C4-2B (cell line): ENCODE measurements around the gene MYO1D.
"Not testable (repeated sequence)": the region's sequence is repeated elsewhere in the genome, so short reads cannot be mapped to it uniquely, and the experiment has no call there.

ENCODE experiments used
- ZFX ChIP-seq: fragments of 450-650 bp; IDR thresholded peaks from 2 replicates; pipeline ENCODE4 v1.6.1; 2017
- TF ChIP-seq, protein P1 (sequence below): fragments of 450-650 bp; conservative IDR thresholded peaks from 2 replicates; pipeline ENCODE4 v1.5.1; 2017; ENCODE audit warnings: mild to moderate bottlenecking

DNA sequence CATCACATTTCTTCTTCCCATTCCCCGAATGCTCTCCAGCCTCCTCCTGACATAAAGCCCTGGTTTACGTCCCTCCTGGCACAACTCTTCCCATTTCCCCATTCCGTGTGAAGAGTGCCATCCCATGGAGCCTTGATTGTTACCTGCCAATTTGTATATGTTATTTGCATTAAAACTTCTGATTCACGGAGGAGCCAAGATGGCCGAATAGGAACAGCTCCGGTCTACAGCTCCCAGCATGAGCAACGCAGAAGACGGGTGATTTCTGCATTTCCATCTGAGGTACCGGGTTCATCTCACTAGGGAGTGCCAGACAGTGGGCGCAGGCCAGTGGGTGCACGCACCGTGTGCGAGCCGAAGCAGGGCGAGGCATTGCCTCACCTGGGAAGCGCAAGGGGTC is 10.0 kb upstream of the MYO1D start:
- TF ChIP-seq, protein P1, sequence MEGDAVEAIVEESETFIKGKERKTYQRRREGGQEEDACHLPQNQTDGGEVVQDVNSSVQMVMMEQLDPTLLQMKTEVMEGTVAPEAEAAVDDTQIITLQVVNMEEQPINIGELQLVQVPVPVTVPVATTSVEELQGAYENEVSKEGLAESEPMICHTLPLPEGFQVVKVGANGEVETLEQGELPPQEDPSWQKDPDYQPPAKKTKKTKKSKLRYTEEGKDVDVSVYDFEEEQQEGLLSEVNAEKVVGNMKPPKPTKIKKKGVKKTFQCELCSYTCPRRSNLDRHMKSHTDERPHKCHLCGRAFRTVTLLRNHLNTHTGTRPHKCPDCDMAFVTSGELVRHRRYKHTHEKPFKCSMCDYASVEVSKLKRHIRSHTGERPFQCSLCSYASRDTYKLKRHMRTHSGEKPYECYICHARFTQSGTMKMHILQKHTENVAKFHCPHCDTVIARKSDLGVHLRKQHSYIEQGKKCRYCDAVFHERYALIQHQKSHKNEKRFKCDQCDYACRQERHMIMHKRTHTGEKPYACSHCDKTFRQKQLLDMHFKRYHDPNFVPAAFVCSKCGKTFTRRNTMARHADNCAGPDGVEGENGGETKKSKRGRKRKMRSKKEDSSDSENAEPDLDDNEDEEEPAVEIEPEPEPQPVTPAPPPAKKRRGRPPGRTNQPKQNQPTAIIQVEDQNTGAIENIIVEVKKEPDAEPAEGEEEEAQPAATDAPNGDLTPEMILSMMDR: not testable (repeated sequence)
- TF ChIP-seq ZFX: not testable (repeated sequence)
